ENCODE results near the gene ZNF526.

- TF ChIP-seq CTCF (IDR thresholded peaks at IDR 0.05) (no peak), POLR2A (IDR thresholded peaks at IDR 0.05) (no peak)
These were observed 28.8 kb upstream of the ZNF526 start for GRCh38 chr19:42191330-42191729.
